Measurements from ENCODE around the gene RNF151.

DNA sequence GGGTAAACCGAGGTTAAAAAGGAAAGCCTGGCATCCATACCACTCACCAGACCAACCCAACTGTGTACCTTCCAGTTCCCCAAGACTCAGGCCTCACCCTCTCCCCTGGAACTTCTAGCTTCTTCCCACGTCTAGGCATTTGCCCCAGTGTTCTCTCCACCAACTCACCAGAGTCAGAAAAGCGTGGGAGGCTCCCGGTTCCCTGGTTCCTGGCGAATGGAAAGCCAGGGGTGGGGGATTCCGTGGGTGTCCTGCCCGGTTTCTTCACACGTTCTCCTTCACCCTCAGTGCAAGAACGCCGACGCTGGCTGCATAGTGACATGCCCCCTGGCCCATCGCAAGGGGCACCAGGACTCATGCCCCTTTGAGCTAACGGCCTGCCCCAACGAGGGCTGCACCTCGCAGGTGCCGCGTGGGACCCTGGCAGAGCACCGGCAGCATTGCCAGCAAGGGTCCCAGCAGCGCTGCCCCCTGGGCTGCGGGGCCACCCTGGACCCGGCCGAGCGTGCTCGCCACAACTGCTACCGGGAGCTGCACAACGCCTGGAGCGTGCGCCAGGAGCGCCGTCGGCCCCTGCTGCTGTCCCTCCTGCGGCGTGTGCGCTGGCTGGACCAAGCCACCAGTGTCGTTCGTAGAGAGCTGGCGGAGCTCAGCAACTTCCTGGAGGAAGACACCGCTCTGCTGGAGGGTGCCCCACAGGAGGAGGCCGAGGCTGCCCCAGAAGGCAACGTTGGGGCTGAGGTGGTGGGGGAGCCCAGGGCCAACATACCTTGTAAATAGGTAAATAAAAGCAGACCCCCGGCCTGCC, 1.7 kb downstream of the RNF151 start:
- TF ChIP-seq POLR2AphosphoS5 (IDR thresholded peaks at IDR 0.05; ENCODE audit: low read depth, low read length) = no peak
- no peak for TF ChIP-seq SIN3A (IDR thresholded peaks at IDR 0.05; ENCODE audit: borderline replicate concordance, insufficient read depth, low read depth, low read length)
- no peak for TF ChIP-seq CTCF (IDR thresholded peaks at IDR 0.05)
- no peak for TF ChIP-seq REST (IDR thresholded peaks at IDR 0.05; ENCODE audit: insufficient read depth in 1 of 2, low read depth in 2 of 2, low read length in 1 of 2)

Data from Panc1 (cell line).